Fibroblast of upper back skin (primary cell): ENCODE data around the gene FARP1.

ENCODE experiments used
- DNase-seq: peaks from one replicate; pipeline ENCODE4 v3.0.0-alpha.2; 2013

The FARP1 gene

GRCh38 chr13:98291658-98292057 is 148.8 kb downstream of the FARP1 start:
- no peak for DNase-seq

- no peak for DNase-seq
Measured at GRCh38 chr13:98293103-98293502, 150.2 kb downstream of the FARP1 start.

- DNase-seq, result peak; percentile 56
Measured at GRCh38 chr13:98293570-98294142, 150.8 kb downstream of the FARP1 start.

- DNase-seq, result peak; percentile 49
Measured at GRCh38 chr13:98295371-98295770, 152.5 kb downstream of the FARP1 start.

GRCh38 chr13:98297051-98297450 is 154.2 kb downstream of the FARP1 start:
- no peak for DNase-seq

GRCh38 chr13:98297745-98298144 is 154.9 kb downstream of the FARP1 start:
- DNase-seq, result no peak

- no peak for DNase-seq
Measured at GRCh38 chr13:98298599-98298998, 155.7 kb downstream of the FARP1 start.

- no peak for DNase-seq
Measured at GRCh38 chr13:98299235-98299965, 156.5 kb downstream of the FARP1 start.

- DNase-seq, result peak; percentile 24
Measured at GRCh38 chr13:98299966-98300350, 157.1 kb downstream of the FARP1 start.

GRCh38 chr13:98300956-98301641 is 158.2 kb downstream of the FARP1 start:
- peak; percentile 46 for DNase-seq

GRCh38 chr13:98301721-98302120 is 158.8 kb downstream of the FARP1 start:
- DNase-seq, result peak; percentile 22

GRCh38 chr13:98303858-98304257 is 161.0 kb downstream of the FARP1 start:
- DNase-seq, result no peak

- DNase-seq, result no peak
Measured at GRCh38 chr13:98305670-98306069, 162.8 kb downstream of the FARP1 start.

- DNase-seq, result no peak
Measured at GRCh38 chr13:98307463-98308085, 164.7 kb downstream of the FARP1 start.

- DNase-seq, result peak; percentile 20
Measured at GRCh38 chr13:98308086-98308911, 165.4 kb downstream of the FARP1 start.

GRCh38 chr13:98309569-98310335 is 166.9 kb downstream of the FARP1 start:
- DNase-seq, result no peak

- no peak for DNase-seq
Measured at GRCh38 chr13:98310485-98311199, 167.7 kb downstream of the FARP1 start.

- DNase-seq, result no peak
Measured at GRCh38 chr13:98311200-98311548, 168.3 kb downstream of the FARP1 start.

GRCh38 chr13:98312606-98313005 is 169.7 kb downstream of the FARP1 start:
- no peak for DNase-seq

- DNase-seq, result no peak
Measured at GRCh38 chr13:98313023-98313921, 170.4 kb downstream of the FARP1 start.
